ENCODE data around the gene SH2D4B.

Gene SH2D4B

DNA sequence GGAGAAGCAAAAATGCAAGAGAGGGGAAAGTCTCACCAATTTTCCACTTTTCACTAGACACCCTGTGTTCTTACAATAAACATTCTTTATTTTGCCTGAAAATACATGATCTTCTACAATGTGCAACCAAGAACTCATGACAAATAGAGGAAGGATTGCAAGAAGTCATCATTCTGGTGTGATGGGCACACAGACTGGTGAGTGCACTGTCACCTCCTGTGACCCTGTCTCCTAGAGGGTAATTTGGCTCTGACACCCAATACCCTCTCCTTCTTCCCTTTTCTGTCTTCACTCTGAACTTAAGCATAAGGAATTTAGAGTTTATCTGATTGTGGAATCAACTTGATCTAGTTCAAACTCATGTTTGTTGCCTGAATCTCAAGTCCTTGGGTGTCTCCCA is 153.7 kb downstream of the SH2D4B start:
- DNase-seq (ENCODE audit: low read depth), result no peak

DNA sequence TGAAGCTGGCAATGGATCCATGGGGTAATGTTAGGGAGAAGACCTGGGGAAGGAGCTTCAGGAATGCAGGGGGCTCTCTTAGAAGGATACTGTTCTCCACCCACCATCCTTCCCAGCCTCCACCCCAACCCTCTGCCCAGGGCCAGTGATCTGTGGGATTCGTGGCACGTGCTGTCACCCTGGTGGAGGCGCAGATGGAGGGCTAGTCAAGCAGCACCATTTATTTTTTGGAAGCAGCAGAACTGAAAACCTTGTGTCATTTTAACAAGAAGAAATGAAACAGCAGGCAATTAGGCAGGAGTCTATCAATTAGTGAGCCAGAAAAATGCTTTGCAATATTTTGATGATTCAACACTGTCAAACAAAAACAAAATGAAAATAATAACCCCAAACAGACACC is 155.9 kb downstream of the SH2D4B start:
- no peak for DNase-seq (ENCODE audit: low read depth)

GRCh38 chr10:80694930-80695329 is 157.2 kb downstream of the SH2D4B start:
- DNase-seq (ENCODE audit: low read depth), result no peak
